HepG2 (cell line): ENCODE results near the gene NPNT. TPM values are rescaled to one million over a fixed set of nuclear protein-coding genes. Genes with fewer than 3 reads are reported as not detected.
A peak's percentile ranks its signal among the peaks of the same experiment; 100 is the strongest.

ENCODE experiments used
- ATAC-seq: fragments of 200-7000 bp; cut with Tn5 transposase; 3 replicates; pipeline ENCODE4 v1.9.1; 2020; ENCODE audit warnings: mild to moderate bottlenecking, moderate library complexity
- Bru-seq: library from RNA; stranded (reverse); fragments of 400-500 nt; gene quantifications from one replicate; lab custom pipeline; 2021; lab: Mats Ljungman, UMichigan
- BruChase-seq, 2 experiments: library from RNA; stranded (reverse); fragments of 400-500 nt; gene quantifications; one replicate each; lab custom pipeline; 2021; lab: Mats Ljungman, UMichigan
- BruUV-seq: library from RNA; stranded (reverse); fragments of 400-500 nt; replicated peaks from 2 replicates; lab custom pipeline; 2021; lab: Mats Ljungman, UMichigan
- CTCF ChIA-PET: fragments of 300-600 bp; formaldehyde crosslinking; extraction: SDS; loops from one replicate; lab custom pipeline; 2021; ENCODE audit warnings: low total read pairs, inconsistent platforms, low intra/inter-chr PET ratio; lab: Yijun Ruan, JAX
- POLR2A ChIA-PET: fragments of 350-600 bp; sonication (Branson Sonifier 250); formaldehyde crosslinking; loops from one replicate; lab custom pipeline; 2020; ENCODE audit warnings: antibody characterized with exemption, inconsistent platforms; lab: Yijun Ruan, JAX
- DNase-seq: peaks from one replicate; pipeline ENCODE4 v3.0.0-alpha.2; 2015; ENCODE audit warnings: low spot score
- FAIRE-seq: peaks from 3 replicates; lab custom pipeline; 2011; peaks lifted over from hg19 to GRCh38; lab: Jason Lieb, UNC
- H2AFZ ChIP-seq: one replicate; pipeline ENCODE4 v1.6.1; 2011; ENCODE audit warnings: low read length, inconsistent platforms
- H3K27ac ChIP-seq: fragments of 300-600 bp; 3 replicates; pipeline ENCODE4 v1.8.0; 2011; ENCODE audit warnings: mixed run types, mild to moderate bottlenecking, mixed read lengths, low read length, inconsistent platforms; ENCODE audit not compliant: insufficient read depth; ENCODE audit errors: extremely low read length
- H3K27me3 ChIP-seq, 2 experiments: fragments of 200-600 bp in 1 of 2; 2 replicates in 1 of 2; 3 replicates in 1 of 2; pipeline versions ENCODE4 v1.6.0 to v1.8.0; 2011; ENCODE audit warnings: low read length in 2 of 2, mild to moderate bottlenecking in 2 of 2, moderate library complexity in 2 of 2, inconsistent platforms in 1 of 2; ENCODE audit not compliant: insufficient read depth in 2 of 2, control insufficient read depth in 1 of 2
- H3K36me3 ChIP-seq, 2 experiments: fragments of 200-600 bp in 1 of 2; replicated peaks in 1 of 2; 2 replicates in 1 of 2; 3 replicates in 1 of 2; pipeline versions ENCODE4 v1.5.1 to v1.8.0; 2011; ENCODE audit warnings: low read length in 2 of 2, inconsistent platforms in 1 of 2; ENCODE audit not compliant: insufficient read depth in 2 of 2, control insufficient read depth in 1 of 2
- H3K4me1 ChIP-seq: 2 replicates; pipeline ENCODE4 v1.5.1; 2012; ENCODE audit warnings: low read length, inconsistent platforms; ENCODE audit not compliant: insufficient read depth
- H3K4me2 ChIP-seq: 2 replicates; pipeline ENCODE4 v1.6.0; 2011; ENCODE audit warnings: low read depth, low read length, inconsistent platforms
- H3K4me3 ChIP-seq, 3 experiments: fragments of 200-600 bp in 1 of 3; sonication (generic), shearing (Covaris generic) in 1 of 3; replicated peaks in 1 of 3; 2 replicates each; pipeline ENCODE4 v1.5.1; 2011 to 2016; ENCODE audit warnings: low read length in 3 of 3, inconsistent platforms in 2 of 3, low read depth in 2 of 3, mild to moderate bottlenecking in 2 of 3, control low read depth in 1 of 3, mixed read lengths in 1 of 3; ENCODE audit not compliant: insufficient read depth in 1 of 3
- H3K79me2 ChIP-seq: one replicate; pipeline ENCODE4 v1.6.1; 2011; ENCODE audit warnings: low read length, inconsistent platforms; ENCODE audit not compliant: insufficient read depth
- H3K9ac ChIP-seq: 2 replicates; pipeline ENCODE4 v1.6.0; 2011; ENCODE audit warnings: mild to moderate bottlenecking, low read depth, low read length, inconsistent platforms; ENCODE audit not compliant: insufficient read depth
- H3K9me3 ChIP-seq: 2 replicates; pipeline ENCODE4 v1.5.1; 2012; ENCODE audit warnings: mild to moderate bottlenecking, low read length
- H4K20me1 ChIP-seq: 2 replicates; pipeline ENCODE4 v1.6.0; 2011; ENCODE audit warnings: inconsistent platforms, mild to moderate bottlenecking, low read length, moderate library complexity; ENCODE audit not compliant: insufficient read depth
- CENPT ChIP-seq: sonication (generic); formaldehyde crosslinking; IDR thresholded peaks from 2 replicates; pipeline ENCODE4 v1.8.0; 2022; ENCODE audit warnings: low read depth, mild to moderate bottlenecking, moderate library complexity, missing genetic modification reagents
- CHCHD3 ChIP-seq: sonication (generic); formaldehyde crosslinking; IDR thresholded peaks from 2 replicates; pipeline ENCODE4 v1.8.0; 2022; ENCODE audit warnings: mild to moderate bottlenecking, missing genetic modification reagents, moderate library complexity
- HMG20A ChIP-seq: IDR thresholded peaks from 2 replicates; pipeline ENCODE4 v1.6.1; 2016; ENCODE audit warnings: borderline replicate concordance
- MIER3 ChIP-seq: IDR thresholded peaks from 2 replicates; pipeline ENCODE4 v1.6.1; 2016; ENCODE audit warnings: missing compliant biosample characterization, borderline replicate concordance
- POGZ ChIP-seq: sonication (generic); formaldehyde crosslinking; IDR thresholded peaks from 2 replicates; pipeline ENCODE4 v1.4.0; 2020; ENCODE audit warnings: mild to moderate bottlenecking, missing genetic modification reagents
- RFX3 ChIP-seq: IDR thresholded peaks from 2 replicates; pipeline ENCODE4 v1.6.1; 2016; ENCODE audit warnings: missing biosample characterization, missing genetic modification reagents
- SP1 ChIP-seq, 2 experiments: fragments of 450-650 bp in 1 of 2; sonication (generic) in 1 of 2; formaldehyde crosslinking in 1 of 2; IDR thresholded peaks; 2 replicates each; pipeline versions ENCODE4 v1.4.0 to v1.6.1; 2016 to 2020; ENCODE audit warnings: missing genetic modification reagents in 1 of 2
- ZNF225 ChIP-seq: sonication (generic); formaldehyde crosslinking; IDR thresholded peaks from 2 replicates; pipeline ENCODE4 v1.4.0; 2020; ENCODE audit warnings: mild to moderate bottlenecking, missing genetic modification reagents
- ZNF564 ChIP-seq: sonication (generic); formaldehyde crosslinking; IDR thresholded peaks from 2 replicates; pipeline ENCODE4 v1.8.1; 2023; ENCODE audit warnings: mild to moderate bottlenecking, missing genetic modification reagents
- ZNF7 ChIP-seq: IDR thresholded peaks from 2 replicates; pipeline ENCODE4 v1.6.1; 2016; ENCODE audit warnings: missing biosample characterization, missing genetic modification reagents
- ZNF776 ChIP-seq: sonication (generic); formaldehyde crosslinking; IDR thresholded peaks from 2 replicates; pipeline ENCODE4 v1.4.0; 2020; ENCODE audit warnings: mild to moderate bottlenecking, missing genetic modification reagents
- ZNF879 ChIP-seq: sonication (generic); formaldehyde crosslinking; IDR thresholded peaks from 2 replicates; pipeline ENCODE4 v1.8.1; 2023; ENCODE audit warnings: missing genetic modification reagents
- WGBS: methylation state at CpG from one replicate; pipeline ENCODE4 v1.1.6; 2017; ENCODE audit warnings: low lambda C conversion rate; 5-methylcytosine and 5-hydroxymethylcytosine counted together
- in situ Hi-C: cut with HindIII; loops from 2 replicates; pipeline ENCODE4 v1.10.0; 2017; ENCODE audit warnings: low pct_unique_long_range_greater_than_20kb; ENCODE audit not compliant: extremely low pct_ligation_motif_present
- intact Hi-C: fragments of 100-400 bp; cut with micrococcal nuclease; formaldehyde crosslinking; loops from one replicate; pipeline ENCODE4 v1.10.0; 2022; ENCODE audit not compliant: unreplicated experiment
- long read RNA-seq, 2 experiments: library from RNA in 1 of 2; library from polyadenylated mRNA in 1 of 2; stranded (forward) in 1 of 2; unstranded in 1 of 2; transcript quantifications; one replicate each; pipeline ENCODE4 v2.0.0, GENCODE V29; 2019 to 2022
- polyA minus RNA-seq, 3 experiments: library from RNA; depleted of rRNA, polyadenylated mRNA; stranded (reverse); fragments of >200 nt; gene quantifications; 2 replicates each; pipeline ENCODE4 v1.2.3, GENCODE V29; 2011; ENCODE audit warnings: low replicate concordance in 1 of 3
- polyA plus RNA-seq, 8 experiments: library from polyadenylated mRNA; depleted of rRNA in 3 of 8; stranded (reverse) in 7 of 8; unstranded in 1 of 8; fragments of >200 nt; fragmentation: Illumina TruSeq in 4 of 8; extraction: Trizol in 4 of 8; gene quantifications; 2 replicates each; pipeline versions ENCODE4 v1.2.1 to v1.2.3, GENCODE V29; 2011 to 2016; ENCODE audit warnings: low read depth in 4 of 8, missing spikeins in 1 of 8, mixed read lengths in 1 of 8; ENCODE audit not compliant: insufficient read depth in 1 of 8
- total RNA-seq, 5 experiments: library from RNA; depleted of rRNA; stranded (reverse); fragments of >200 nt; fragmentation: Illumina TruSeq; extraction: Trizol; gene quantifications; 2 replicates each; pipeline ENCODE4 v1.2.3, GENCODE V29; 2016; ENCODE audit warnings: low read depth in 1 of 5
- TF ChIP-seq, protein P1 (sequence below): sonication (generic); formaldehyde crosslinking; IDR thresholded peaks from 2 replicates; pipeline ENCODE4 v1.8.0; 2022; ENCODE audit warnings: mild to moderate bottlenecking, missing genetic modification reagents, moderate library complexity
- TF ChIP-seq, protein P2 (sequence below): sonication (generic); formaldehyde crosslinking; IDR thresholded peaks from 2 replicates; pipeline ENCODE4 v1.5.0; 2020; ENCODE audit warnings: missing genetic modification reagents

Gene NPNT, protein sequence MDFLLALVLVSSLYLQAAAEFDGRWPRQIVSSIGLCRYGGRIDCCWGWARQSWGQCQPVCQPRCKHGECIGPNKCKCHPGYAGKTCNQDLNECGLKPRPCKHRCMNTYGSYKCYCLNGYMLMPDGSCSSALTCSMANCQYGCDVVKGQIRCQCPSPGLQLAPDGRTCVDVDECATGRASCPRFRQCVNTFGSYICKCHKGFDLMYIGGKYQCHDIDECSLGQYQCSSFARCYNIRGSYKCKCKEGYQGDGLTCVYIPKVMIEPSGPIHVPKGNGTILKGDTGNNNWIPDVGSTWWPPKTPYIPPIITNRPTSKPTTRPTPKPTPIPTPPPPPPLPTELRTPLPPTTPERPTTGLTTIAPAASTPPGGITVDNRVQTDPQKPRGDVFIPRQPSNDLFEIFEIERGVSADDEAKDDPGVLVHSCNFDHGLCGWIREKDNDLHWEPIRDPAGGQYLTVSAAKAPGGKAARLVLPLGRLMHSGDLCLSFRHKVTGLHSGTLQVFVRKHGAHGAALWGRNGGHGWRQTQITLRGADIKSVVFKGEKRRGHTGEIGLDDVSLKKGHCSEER
- total RNA-seq (2016; rRNA removed; fragmentation: Illumina TruSeq; extraction: Trizol) (10.0 and 19.1 TPM in 2 replicates), polyA plus RNA-seq (2011; rRNA removed) (0.64 and 1.1 TPM in 2 replicates), polyA minus RNA-seq (2011; rRNA and poly(A)+ RNA removed; ENCODE audit: low replicate concordance) (0.76 TPM in 1 of 2 replicates, not detected in the other), Bru-seq, nascent RNA (percentile 66 among the genes with signal in this experiment), BruChase-seq, experiment 1, labeled RNA remaining after a 6-hour chase (percentile 63 among the genes with signal in this experiment), BruChase-seq, experiment 2, labeled RNA remaining after a 2-hour chase (percentile 63 among the genes with signal in this experiment)
- total RNA-seq (2016; cell fraction: cytosol; rRNA removed; fragmentation: Illumina TruSeq; extraction: Trizol; ENCODE audit: low read depth): 3.6 and 3.7 TPM in 2 replicates
- total RNA-seq (2016; cell fraction: insoluble cytoplasmic fraction; rRNA removed; fragmentation: Illumina TruSeq; extraction: Trizol): 8.4 and 18.3 TPM in 2 replicates
- 5.4 and 7.5 TPM in 2 replicates for total RNA-seq (2016; cell fraction: membrane; rRNA removed; fragmentation: Illumina TruSeq; extraction: Trizol)
- 19.8 and 26.9 TPM in 2 replicates for total RNA-seq (2016; cell fraction: nucleus; rRNA removed; fragmentation: Illumina TruSeq; extraction: Trizol)
- 0.42 and 1.1 TPM in 2 replicates for polyA plus RNA-seq (2011; cell fraction: cytosol; rRNA removed)
- 0.85 and 1.2 TPM in 2 replicates for polyA plus RNA-seq (2011; cell fraction: nucleus; rRNA removed)
- 3.9 and 4.1 TPM in 2 replicates for polyA plus RNA-seq (2012)
- 1.1 and 1.8 TPM in 2 replicates for polyA plus RNA-seq (2016; cell fraction: cytosol; fragmentation: Illumina TruSeq; extraction: Trizol; ENCODE audit: low read depth)
- polyA plus RNA-seq (2016; cell fraction: insoluble cytoplasmic fraction; fragmentation: Illumina TruSeq; extraction: Trizol; ENCODE audit: low read depth): 8.9 and 9.3 TPM in 2 replicates
- polyA plus RNA-seq (2016; cell fraction: membrane; fragmentation: Illumina TruSeq; extraction: Trizol; ENCODE audit: low read depth): 3.7 and 4.0 TPM in 2 replicates
- polyA plus RNA-seq (2016; cell fraction: nucleus; fragmentation: Illumina TruSeq; extraction: Trizol; ENCODE audit: insufficient read depth, low read depth): 37.4 and 38.0 TPM in 2 replicates
- 0.59 and 0.70 TPM in 2 replicates for polyA minus RNA-seq (2011; cell fraction: cytosol; rRNA and poly(A)+ RNA removed)
- 1.5 and 4.0 TPM in 2 replicates for polyA minus RNA-seq (2011; cell fraction: nucleus; rRNA and poly(A)+ RNA removed)
- long read RNA-seq, experiment 1, partial matches to known transcripts: 1 of 2 reads
- long read RNA-seq, experiment 1, other reads (novel, unspliced or antisense): 1 of 2 reads
- long read RNA-seq, experiment 2, full-length matches to known transcripts: 3 of 8 reads
- long read RNA-seq, experiment 2, partial matches to known transcripts: 4 of 8 reads
- long read RNA-seq, experiment 2, other reads (novel, unspliced or antisense): 1 of 8 reads

DNA sequence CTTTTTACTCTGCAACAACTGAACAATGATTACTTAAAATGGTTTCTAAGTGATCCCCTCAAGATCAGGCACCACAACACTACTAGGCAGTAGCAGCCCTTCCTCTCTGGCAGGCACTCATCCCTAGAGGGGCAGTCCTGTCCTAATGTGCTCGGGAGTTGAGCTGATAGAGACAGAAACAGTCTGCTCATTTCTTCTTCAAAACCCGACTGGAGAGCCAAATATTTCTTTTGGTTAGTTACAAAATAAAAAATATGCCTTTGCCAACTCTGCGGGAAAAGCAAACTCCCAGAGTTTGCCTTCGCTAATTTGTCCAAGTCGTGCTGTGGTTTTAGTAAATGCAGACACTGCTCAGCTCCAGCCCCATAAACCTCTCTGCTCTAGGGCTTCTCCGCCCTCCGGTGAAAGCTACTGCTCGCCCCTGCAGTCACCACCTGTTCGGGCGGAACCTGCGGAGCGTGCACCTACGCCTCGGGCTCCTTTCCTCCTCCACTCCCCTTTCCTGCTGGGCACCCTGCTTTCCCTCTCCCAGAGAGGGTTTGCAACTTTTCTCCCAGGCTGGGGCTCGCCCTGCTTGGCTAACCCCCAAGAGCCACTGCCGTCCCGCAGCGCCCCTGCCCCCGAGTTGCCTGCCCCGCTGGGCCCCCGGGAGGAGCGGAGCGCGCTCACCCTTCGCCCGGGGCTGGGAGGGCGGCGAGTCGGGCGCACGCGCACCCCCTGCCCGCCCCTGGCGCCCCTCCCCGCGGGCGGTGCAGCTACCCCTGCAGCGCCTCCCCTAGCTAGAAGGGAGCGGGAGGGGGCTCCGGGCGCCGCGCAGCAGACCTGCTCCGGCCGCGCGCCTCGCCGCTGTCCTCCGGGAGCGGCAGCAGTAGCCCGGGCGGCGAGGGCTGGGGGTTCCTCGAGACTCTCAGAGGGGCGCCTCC is at the start of gene NPNT:
Gene NPNT (plus strand): TSS at position 812 of the 923 bp plus-strand sequence. CDS start 182 bp downstream, outside the sequence.
- H2AFZ ChIP-seq: no peak within 1 kb of the TSS
- 2% methylated on average over 24 of the region's 56 CpGs for WGBS
- in situ Hi-C loops (no loop called here), intact Hi-C loops (loop anchor here (2.0 to 10.0 kb wide), 4 partner anchors 104 to 310 kb away; partner anchors contain the start of genes GSTCD and INTS12)
- peak within 1 kb of the TSS; percentile 9; the same call in 1 of the 2 replicates for H3K9ac ChIP-seq
- H3K36me3 ChIP-seq: no peaks in the 10 kb centered on the region
- H4K20me1 ChIP-seq: no peaks in the 10 kb centered on the region; the same call in 1 of the 2 replicates
- H3K4me2 ChIP-seq: peak within 1 kb of the TSS; percentile 86
- H3K4me3 ChIP-seq: peak within 1 kb of the TSS; percentile 58 to 75 (median 65)
- H3K27ac ChIP-seq: no peak within 1 kb of the TSS
- BruUV-seq: no TSS peak
- ATAC-seq (peak; percentile 79), DNase-seq (no peak), FAIRE-seq (no peak)
- POLR2A ChIA-PET: no interaction called here
- no peaks in the 10 kb centered on the region for H3K79me2 ChIP-seq
- H3K27me3 ChIP-seq: peaks cover 0 to 34% of the 10 kb centered on the region in 2 experiments; a peak in 2 of 5 replicates
- no peaks in the 10 kb centered on the region for H3K9me3 ChIP-seq
- H3K4me1 ChIP-seq: peaks cover 44% of the 10 kb centered on the region
- CTCF ChIA-PET: no interaction called here
- TF ChIP-seq CHCHD3 (CRISPR knock-in tag) (0 out of 2 replicates have a peak, but pooled peaks have one; percentile 32), ZNF225 (CRISPR knock-in tag) (no peak), SP1 (IDR thresholded peaks at IDR 0.05) (no peak), SP1 (CRISPR knock-in tag; IDR thresholded peaks at IDR 0.05) (no peak), ZNF7 (CRISPR knock-in tag) (no peak), ZNF564 (CRISPR knock-in tag) (peak; percentile 53; the same call in 1 of the 2 replicates), ZNF776 (CRISPR knock-in tag) (no peak; the same call in 1 of the 2 replicates), MIER3 (no peak), RFX3 (no peak), ZNF879 (CRISPR knock-in tag) (no peak), CENPT (CRISPR knock-in tag) (no peak), POGZ (CRISPR knock-in tag) (0 out of 2 replicates have a peak, but pooled peaks have one; percentile 20), HMG20A (no peak)
- TF ChIP-seq, protein P1, sequence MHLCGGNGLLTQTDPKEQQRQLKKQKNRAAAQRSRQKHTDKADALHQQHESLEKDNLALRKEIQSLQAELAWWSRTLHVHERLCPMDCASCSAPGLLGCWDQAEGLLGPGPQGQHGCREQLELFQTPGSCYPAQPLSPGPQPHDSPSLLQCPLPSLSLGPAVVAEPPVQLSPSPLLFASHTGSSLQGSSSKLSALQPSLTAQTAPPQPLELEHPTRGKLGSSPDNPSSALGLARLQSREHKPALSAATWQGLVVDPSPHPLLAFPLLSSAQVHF (CRISPR knock-in tag): no peak
- TF ChIP-seq, protein P2, sequence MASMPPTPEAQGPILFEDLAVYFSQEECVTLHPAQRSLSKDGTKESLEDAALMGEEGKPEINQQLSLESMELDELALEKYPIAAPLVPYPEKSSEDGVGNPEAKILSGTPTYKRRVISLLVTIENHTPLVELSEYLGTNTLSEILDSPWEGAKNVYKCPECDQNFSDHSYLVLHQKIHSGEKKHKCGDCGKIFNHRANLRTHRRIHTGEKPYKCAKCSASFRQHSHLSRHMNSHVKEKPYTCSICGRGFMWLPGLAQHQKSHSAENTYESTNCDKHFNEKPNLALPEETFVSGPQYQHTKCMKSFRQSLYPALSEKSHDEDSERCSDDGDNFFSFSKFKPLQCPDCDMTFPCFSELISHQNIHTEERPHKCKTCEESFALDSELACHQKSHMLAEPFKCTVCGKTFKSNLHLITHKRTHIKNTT (CRISPR knock-in tag): no peak
